NCI-H1436 treated with DMSO at 0.1 percent for 48 hours (cell line): ENCODE results near the gene XCR1.
"Not testable (repeated sequence)": the region's sequence is repeated elsewhere in the genome, so short reads cannot be mapped to it uniquely, and the experiment has no call there.

Source experiments
- DNase-seq: peaks from one replicate; lab custom pipeline; 2025; lab: John Stamatoyannopoulos, UW

Gene XCR1

GRCh38 chr3:46006238-46007032 lies 20.8 kb downstream of the XCR1 start:
- no peak for DNase-seq

- DNase-seq = not testable (repeated sequence)
Observed at GRCh38 chr3:46003706-46004105, 23.6 kb downstream of the XCR1 start.

- DNase-seq = no peak
Observed at GRCh38 chr3:46001178-46001577, 26.1 kb downstream of the XCR1 start.

- no peak for DNase-seq
Observed at GRCh38 chr3:45997942-45998341, 29.3 kb downstream of the XCR1 start.

GRCh38 chr3:45997499-45997898 lies 29.8 kb downstream of the XCR1 start:
- not testable (repeated sequence) for DNase-seq

DNA sequence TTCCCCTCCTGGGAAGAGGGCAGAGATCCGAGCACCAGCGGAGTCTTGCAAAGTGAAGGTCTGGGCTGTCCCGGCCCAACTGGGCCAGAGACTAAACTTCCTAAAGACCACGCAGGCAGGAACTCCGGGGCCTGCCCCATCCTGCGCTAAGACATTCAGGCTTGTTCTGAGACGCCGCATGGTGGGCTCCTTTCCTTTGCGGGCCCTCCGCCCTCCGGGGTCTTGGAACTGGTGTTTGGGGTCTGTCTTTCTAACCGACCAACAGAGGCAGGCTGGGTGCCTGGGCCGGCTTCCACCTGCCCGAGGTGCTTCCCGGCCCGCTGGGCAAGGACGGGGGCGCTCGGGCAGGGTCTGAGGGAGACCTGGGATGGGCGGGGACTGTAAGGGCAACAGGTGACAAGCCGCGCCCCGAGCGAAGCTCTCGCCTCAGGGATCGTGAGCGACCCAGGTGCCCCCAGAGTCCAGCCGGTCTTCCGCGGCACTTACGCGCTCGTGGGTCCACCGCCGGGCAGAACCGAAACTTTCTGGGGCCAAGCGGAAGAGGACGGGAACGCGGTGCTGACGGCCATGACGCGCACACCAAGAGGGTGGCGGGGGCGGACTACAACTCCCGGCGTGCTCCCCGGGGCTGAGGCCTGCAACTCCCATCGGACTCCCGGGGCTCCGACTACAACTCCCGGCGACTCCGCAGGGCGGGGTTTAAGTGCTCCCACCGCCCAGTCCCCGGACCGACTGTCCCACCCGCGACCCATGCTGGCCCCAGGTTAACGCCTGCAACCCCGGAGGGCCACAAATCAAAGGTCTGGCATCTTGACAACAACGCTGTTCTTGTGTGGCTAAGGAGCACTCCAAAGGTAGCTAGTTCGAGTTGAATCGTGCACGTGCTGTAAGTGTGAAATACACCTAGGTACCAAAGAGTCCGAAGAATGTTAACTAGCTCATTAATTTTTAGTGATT lies 31.8 kb downstream of the XCR1 start, which contains the start of gene FYCO1:
Gene FYCO1 (minus strand): TSS at position 589 of the 957 bp plus-strand sequence. CDS start 10,914 bp downstream, outside the sequence.
- no peak for DNase-seq

GRCh38 chr3:45994419-45995235 lies 32.7 kb downstream of the XCR1 start:
- DNase-seq = no peak

DNA sequence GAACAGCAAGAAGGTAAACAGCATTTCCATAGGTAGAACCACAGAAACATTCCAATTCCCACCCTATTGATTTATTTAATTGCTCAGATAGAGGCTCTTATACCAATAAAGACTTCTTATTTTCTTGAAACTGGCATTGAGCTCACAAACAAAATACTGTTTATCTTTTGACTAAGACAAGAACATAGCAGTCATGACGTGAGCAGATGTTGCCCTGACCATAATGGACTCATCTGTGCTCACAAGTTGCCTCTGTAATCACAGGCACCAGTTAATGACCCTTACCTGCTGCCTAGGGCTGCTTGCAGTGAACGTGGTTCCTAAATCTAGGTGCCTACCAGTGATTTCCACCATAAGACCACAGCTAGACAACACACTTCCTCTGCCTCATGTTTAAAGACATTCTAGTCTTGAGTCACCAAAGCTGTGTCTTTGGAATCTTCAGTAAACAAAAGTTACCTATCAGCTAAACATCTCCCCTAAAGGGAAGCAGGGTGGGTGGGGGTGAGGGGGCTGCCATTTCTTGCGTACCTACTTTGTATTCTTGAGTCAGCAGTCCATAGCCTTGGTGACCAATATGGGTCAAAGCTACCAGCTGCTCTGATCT lies 33.8 kb downstream of the XCR1 start:
- DNase-seq = no peak

DNA sequence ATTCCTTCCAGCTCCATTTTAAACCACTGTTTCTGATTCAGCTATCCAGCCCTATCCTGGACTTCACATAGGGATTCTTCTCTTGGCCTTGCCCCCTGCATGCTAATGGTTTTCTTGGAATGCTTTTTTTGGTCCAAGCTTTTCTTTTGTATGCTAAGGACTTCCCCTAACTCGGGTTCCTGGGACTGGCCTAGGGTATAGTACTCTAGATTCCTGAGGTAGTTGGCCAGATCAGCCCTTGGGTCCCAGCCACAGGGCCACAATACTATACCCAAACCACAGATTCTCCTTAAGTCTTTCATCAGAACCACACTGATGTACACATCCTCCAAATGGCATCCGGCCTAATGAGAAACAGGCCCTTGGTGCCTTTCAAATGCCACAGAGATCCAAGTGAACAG lies 34.5 kb downstream of the XCR1 start:
- DNase-seq = no peak

- DNase-seq = no peak
Observed at GRCh38 chr3:45992133-45992729, 35.1 kb downstream of the XCR1 start.

GRCh38 chr3:45991341-45991740 lies 35.9 kb downstream of the XCR1 start:
- DNase-seq = no peak

DNA sequence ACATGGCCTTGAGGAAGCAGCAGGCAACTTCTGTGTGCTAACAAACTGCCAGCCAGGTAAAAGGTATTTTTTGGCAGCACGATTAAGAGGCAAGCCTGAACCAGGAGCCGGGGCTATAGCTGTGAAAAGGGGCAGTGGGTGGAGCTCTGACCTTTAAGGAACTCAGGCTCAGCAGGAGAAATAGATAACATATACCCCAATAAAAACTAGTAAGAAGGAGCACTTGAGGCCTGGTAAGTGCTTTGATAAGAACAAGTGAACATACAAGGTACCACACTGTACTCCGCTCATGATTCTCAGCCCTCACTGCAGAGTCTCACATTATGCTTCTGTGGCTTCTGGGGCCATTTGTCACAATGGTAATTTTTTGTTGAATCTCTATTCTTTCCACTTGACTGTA lies 37.1 kb downstream of the XCR1 start:
- DNase-seq = no peak

DNA sequence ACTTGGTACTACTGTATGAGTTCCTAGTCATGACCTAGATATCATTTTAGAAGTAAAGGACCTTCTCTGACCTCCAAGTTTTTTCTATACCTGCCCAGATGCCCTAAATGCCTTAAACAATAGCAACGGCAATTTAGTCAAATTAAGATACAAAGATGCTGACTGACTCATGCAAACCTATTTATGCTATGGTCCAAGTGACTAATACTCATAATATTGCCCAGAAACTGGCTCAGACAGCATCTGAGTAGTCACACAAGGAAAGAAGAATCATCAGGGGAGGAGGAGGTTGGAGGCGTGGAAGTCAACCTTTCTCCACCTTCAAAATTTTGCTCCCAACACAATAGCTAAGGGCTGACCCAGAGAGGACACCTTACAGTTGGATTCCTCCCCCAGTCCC lies 38.5 kb downstream of the XCR1 start:
- DNase-seq = no peak

GRCh38 chr3:45988362-45988761 lies 38.9 kb downstream of the XCR1 start:
- no peak for DNase-seq

GRCh38 chr3:45987368-45988291 lies 39.7 kb downstream of the XCR1 start:
- no peak for DNase-seq

DNA sequence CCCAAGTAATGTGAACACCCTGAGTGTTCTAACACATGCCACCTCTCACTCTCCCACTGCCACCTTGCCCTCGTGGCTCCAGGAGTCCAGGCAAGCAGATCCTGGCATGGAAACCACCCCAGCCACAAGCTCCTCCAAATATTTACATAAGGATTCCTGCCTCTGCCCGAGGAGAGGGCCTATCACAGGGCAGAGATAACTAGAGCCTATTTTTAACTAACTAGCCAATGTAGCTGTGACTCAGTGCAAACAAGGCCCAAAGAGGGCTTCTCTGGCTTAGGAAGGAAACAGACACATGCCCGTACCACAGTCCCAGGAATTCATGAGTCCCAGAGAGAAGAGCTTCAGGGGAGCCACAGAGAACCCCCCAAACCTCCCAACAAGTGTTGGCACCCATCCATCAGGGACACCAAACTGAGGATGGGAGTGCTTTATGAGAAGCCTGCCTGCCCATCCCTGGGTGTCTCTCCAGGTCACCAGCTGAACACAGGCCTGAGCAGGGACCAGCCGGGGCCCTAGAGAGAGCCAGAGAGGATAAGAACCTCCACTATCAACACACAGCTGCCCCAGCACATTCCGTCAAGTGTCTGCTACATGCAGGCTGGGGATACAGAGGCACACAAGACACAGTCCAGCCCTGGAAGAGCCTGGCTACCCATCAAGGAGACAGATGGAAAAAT lies 40.8 kb downstream of the XCR1 start:
- DNase-seq = no peak

- no peak for DNase-seq
Observed at GRCh38 chr3:45985532-45986302, 41.6 kb downstream of the XCR1 start.
